Fibroblast of lung (primary cell): ENCODE results near the gene NDUFB7. TPM values are rescaled to one million over a fixed set of nuclear protein-coding genes. Genes with fewer than 3 reads are reported as not detected.

Experiments used
- DNase-seq, 2 donors: peaks; one replicate each; pipeline versions ENCODE4 v3.0.0 to v3.0.0-alpha.2; 2010; ENCODE audit warnings: low read depth in 2 of 2
- H2AFZ ChIP-seq: 2 replicates; pipeline ENCODE4 v1.5.1; 2012; ENCODE audit warnings: low read length, control low read depth, inconsistent platforms
- H3K27ac ChIP-seq: 2 replicates; pipeline ENCODE4 v1.5.1; 2011; ENCODE audit warnings: low read length, control low read depth; ENCODE audit not compliant: insufficient read depth
- H3K27me3 ChIP-seq: 2 replicates; pipeline ENCODE4 v1.5.1; 2011; ENCODE audit warnings: mild to moderate bottlenecking, low read length; ENCODE audit not compliant: control insufficient read depth, insufficient read depth
- H3K36me3 ChIP-seq: 2 replicates; pipeline ENCODE4 v1.5.1; 2011; ENCODE audit warnings: low read length; ENCODE audit not compliant: control insufficient read depth, insufficient read depth
- H3K4me1 ChIP-seq: 2 replicates; pipeline ENCODE4 v1.5.1; 2011; ENCODE audit warnings: low read length; ENCODE audit not compliant: control insufficient read depth, insufficient read depth; ENCODE audit errors: extremely low read depth
- H3K4me2 ChIP-seq: 2 replicates; pipeline ENCODE4 v1.5.1; 2011; ENCODE audit warnings: low read length, control low read depth; ENCODE audit not compliant: insufficient read depth; ENCODE audit errors: extremely low read depth
- H3K4me3 ChIP-seq, 4 experiments: fragments of 200-600 bp in 1 of 4; sonication (generic) in 1 of 4; replicated peaks in 1 of 4; 2 replicates each; pipeline ENCODE4 v1.5.1; 2011 to 2016; ENCODE audit warnings: low read length in 4 of 4, low read depth in 3 of 4, mild to moderate bottlenecking in 3 of 4, control low read depth in 2 of 4, inconsistent platforms in 1 of 4, mixed read lengths in 1 of 4; ENCODE audit not compliant: insufficient read depth in 1 of 4; ENCODE audit errors: control extremely low read depth in 1 of 4
- H3K79me2 ChIP-seq: 2 replicates; pipeline ENCODE4 v1.5.1; 2012; ENCODE audit warnings: mild to moderate bottlenecking, low read length, inconsistent platforms; ENCODE audit not compliant: control insufficient read depth, insufficient read depth
- H3K9ac ChIP-seq: 2 replicates; pipeline ENCODE4 v1.5.1; 2011; ENCODE audit warnings: mild to moderate bottlenecking, low read length, control low read depth; ENCODE audit not compliant: insufficient read depth
- H3K9me3 ChIP-seq: 2 replicates; pipeline ENCODE4 v1.5.1; 2012; ENCODE audit warnings: low read depth, low read length; ENCODE audit not compliant: control insufficient read depth, insufficient read depth
- H4K20me1 ChIP-seq: 2 replicates; pipeline ENCODE4 v1.5.1; 2011; ENCODE audit warnings: low read length; ENCODE audit not compliant: control insufficient read depth, insufficient read depth; ENCODE audit errors: extremely low read depth
- CTCF ChIP-seq, 2 donors: IDR thresholded peaks in 1 of 2; conservative IDR thresholded peaks in 1 of 2; 1 replicate in 1 of 2; 2 replicates in 1 of 2; pipeline ENCODE4 v1.5.1; 2011 to 2012; ENCODE audit warnings: low read length in 2 of 2, control low read depth in 1 of 2, inconsistent platforms in 1 of 2, low read depth in 1 of 2, mild to moderate bottlenecking in 1 of 2
- EZH2 ChIP-seq: IDR thresholded peaks from 2 replicates; pipeline ENCODE4 v1.5.1; 2012; ENCODE audit warnings: low read length, control low read depth, mild to moderate bottlenecking; ENCODE audit errors: missing control alignments
- polyA plus RNA-seq, 2 donors: library from polyadenylated mRNA; depleted of rRNA in 1 of 2; stranded (reverse) in 1 of 2; unstranded in 1 of 2; fragments of >200 nt; gene quantifications; 2 replicates each; pipeline ENCODE4 v1.2.1, GENCODE V29; 2011 to 2012; ENCODE audit warnings: missing spikeins in 1 of 2
- total RNA-seq: library from RNA; depleted of rRNA; stranded (reverse); fragments of >200 nt; gene quantifications from 2 replicates; pipeline ENCODE4 v1.2.1, GENCODE V29; 2014

Gene NDUFB7
- total and polyA plus RNA-seq, 2 donors (not counting 1 experiment from before 2014, with no cell fraction given) = 100 to 253 TPM

GRCh38 chr19:14550201-14550754 lies 21.6 kb downstream of the NDUFB7 start:
- H3K4me3 ChIP-seq = no peak overlapping the region
- no peaks in the 10 kb centered on the region for H3K9me3 ChIP-seq
- no peaks in the 10 kb centered on the region for H3K79me2 ChIP-seq
- no peak for TF ChIP-seq CTCF (conservative IDR thresholded peaks at IDR 0.05 in 1 of 2, IDR thresholded peaks at IDR 0.05 in 1 of 2; ENCODE audit: low read depth in 1 of 2, low read length in 2 of 2)
- no peak for TF ChIP-seq EZH2
- H3K27ac ChIP-seq = no peak overlapping the region
- H3K27me3 ChIP-seq = no peaks in the 10 kb centered on the region
- H3K36me3 ChIP-seq = no peaks in the 10 kb centered on the region
- no peaks in the 10 kb centered on the region for H4K20me1 ChIP-seq
- no peak overlapping the region for H3K4me2 ChIP-seq
- H2AFZ ChIP-seq = no peak overlapping the region
- peak in 1 of 2 donors; percentile 44 for DNase-seq
- H3K9ac ChIP-seq = no peak overlapping the region
- no peaks in the 10 kb centered on the region for H3K4me1 ChIP-seq

DNA sequence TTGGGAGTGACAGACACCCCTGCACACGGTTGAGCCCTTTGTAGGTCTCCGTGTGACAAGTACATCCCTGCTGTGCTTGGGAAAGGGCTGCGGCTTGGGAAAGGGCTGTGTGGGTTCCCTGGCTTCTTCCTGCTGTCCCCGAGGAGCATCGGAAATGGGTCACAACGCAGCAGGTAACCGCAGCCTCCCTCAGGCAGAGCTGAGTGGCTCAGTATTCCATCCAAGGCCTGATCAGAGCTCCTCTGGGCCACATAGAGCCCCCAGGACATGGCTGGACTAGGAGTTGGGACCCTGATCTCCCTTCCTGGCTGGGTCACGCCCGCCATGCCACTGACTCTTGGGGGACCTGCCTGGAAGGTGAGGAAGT lies 26.2 kb downstream of the NDUFB7 start:
- no peak for TF ChIP-seq CTCF (conservative IDR thresholded peaks at IDR 0.05 in 1 of 2, IDR thresholded peaks at IDR 0.05 in 1 of 2; ENCODE audit: low read depth in 1 of 2, low read length in 2 of 2)
- TF ChIP-seq EZH2 = no peak
- Histone ChIP-seq H3K27ac (no peak overlapping the region), H3K9me3 (no peaks in the 10 kb centered on the region), H3K9ac (no peak overlapping the region), H3K36me3 (no peaks in the 10 kb centered on the region), H2AFZ (no peak overlapping the region), H3K4me3 (no peak overlapping the region), H3K79me2 (peaks cover 2% of the 10 kb centered on the region), H4K20me1 (no peaks in the 10 kb centered on the region), H3K4me2 (no peak overlapping the region), H3K27me3 (no peaks in the 10 kb centered on the region), H3K4me1 (no peaks in the 10 kb centered on the region)
- DNase-seq = no peak

DNA sequence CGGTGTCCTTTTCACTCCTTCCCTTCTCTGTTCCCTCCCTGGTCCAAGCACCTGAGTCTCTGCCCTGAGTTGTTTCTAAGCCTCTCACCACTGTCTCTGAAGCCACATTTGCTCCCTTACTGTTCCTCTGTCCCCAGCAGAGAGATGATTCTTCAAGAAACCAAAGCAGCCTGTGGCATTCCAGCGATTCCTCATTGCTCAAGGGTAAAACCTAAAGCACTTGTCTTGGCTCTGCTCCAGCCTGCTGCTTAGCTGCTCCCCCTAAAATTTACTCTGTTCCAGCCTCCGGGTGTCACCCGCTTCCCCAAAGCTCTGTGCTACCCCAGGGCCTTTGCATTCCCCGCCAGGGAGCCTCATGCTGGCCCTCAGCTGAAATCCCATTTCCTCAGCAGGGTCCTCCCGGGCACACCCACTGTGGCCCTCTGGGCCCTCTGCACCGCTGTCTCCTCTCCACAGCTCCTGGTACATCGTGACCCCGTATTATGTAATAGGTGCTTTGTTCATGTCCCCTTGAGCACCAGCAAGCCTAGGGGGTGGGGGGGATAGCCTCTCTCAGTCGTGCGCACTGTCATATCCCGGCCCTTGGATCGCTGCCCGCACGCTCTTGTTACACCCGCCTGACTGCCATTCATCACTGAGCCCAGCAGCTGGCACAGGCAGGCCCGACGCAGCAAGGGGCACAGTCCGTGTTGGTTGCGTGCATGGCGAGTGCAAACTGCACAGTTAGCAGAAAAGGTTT lies 26.7 kb downstream of the NDUFB7 start:
- Histone ChIP-seq H3K9ac (no peak overlapping the region), H2AFZ (no peak overlapping the region), H3K4me3 (no peak overlapping the region), H3K27me3 (no peaks in the 10 kb centered on the region), H3K9me3 (no peaks in the 10 kb centered on the region), H4K20me1 (no peaks in the 10 kb centered on the region), H3K4me1 (no peaks in the 10 kb centered on the region), H3K36me3 (no peaks in the 10 kb centered on the region), H3K79me2 (peaks cover 2% of the 10 kb centered on the region), H3K4me2 (no peak overlapping the region), H3K27ac (no peak overlapping the region)
- DNase-seq = peak in 1 of 2 donors; percentile 30
- no peak for TF ChIP-seq EZH2
- no peak for TF ChIP-seq CTCF (conservative IDR thresholded peaks at IDR 0.05 in 1 of 2, IDR thresholded peaks at IDR 0.05 in 1 of 2; ENCODE audit: low read depth in 1 of 2, low read length in 2 of 2)
